ENCODE data around the gene TNFAIP2. TPM values are rescaled to one million over a fixed set of nuclear protein-coding genes. Genes with fewer than 3 reads are reported as not detected.

TNFAIP2 gene
- total and polyA plus RNA-seq, 2 donors (not counting 3 experiments of a cell fraction or from before 2014, with no cell fraction given), result 31.6 to 42.7 TPM

- no peak overlapping the region for H2AFZ ChIP-seq (ENCODE audit: low read depth, low read length)
- ChIA-PET CTCF (interaction anchor here (0.6 to 3.8 kb wide), 4 partner anchors 10 to 69 kb away, joined by 4 to 18 read pairs (median 6); no protein-coding TSS in a partner anchor), POLR2A (interaction anchor here (0.6 kb wide), 1 partner anchor 77 kb away, joined by 5 read pairs; no protein-coding TSS in a partner anchor)
- no peaks in the 10 kb centered on the region for H3K9me3 ChIP-seq (replicated peaks; ENCODE audit: control insufficient read depth, insufficient read depth, low read length)
- no peaks in the 10 kb centered on the region for H3K9me1 ChIP-seq (replicated peaks; ENCODE audit: control insufficient read depth, extremely low read depth, insufficient read depth, low read length)
- no peak overlapping the region for H3K27ac ChIP-seq (ENCODE audit: insufficient read depth, low read depth, low read length)
- intact Hi-C loops (cut with micrococcal nuclease), result no loop called here
- H4K20me1 ChIP-seq (replicated peaks; ENCODE audit: control insufficient read depth, extremely low read depth, insufficient read depth, low read length), result no peaks in the 10 kb centered on the region
- no peaks in the 10 kb centered on the region for H3K79me2 ChIP-seq (ENCODE audit: control insufficient read depth, insufficient read depth, low read length)
- BruUV-seq (replicated peaks), result no TSS peak
- peaks cover 9 to 11% of the 10 kb centered on the region in 2 experiments for H3K27me3 ChIP-seq (ENCODE audit: control insufficient read depth in 2 of 2, insufficient read depth in 2 of 2, low read length in 2 of 2)
- no peak overlapping the region for H3K4me2 ChIP-seq (ENCODE audit: insufficient read depth, low read length)
- dilution Hi-C loops (cut with MboI; ENCODE audit: extremely low pct_ligation_motif_present, low sequenced_read_pairs), result no loop called here
- H3K36me3 ChIP-seq (ENCODE audit: control insufficient read depth in 2 of 2, extremely low read depth in 1 of 2, insufficient read depth in 2 of 2, low read length in 2 of 2), result no peaks in the 10 kb centered on the region
- FAIRE-seq (no peak), DNase-seq (ENCODE audit: low read depth, low spot score) (no peak)
- H3K4me3 ChIP-seq (replicated peaks in 1 of 3; ENCODE audit: insufficient read depth in 1 of 3, low read depth in 1 of 3, low read length in 3 of 3), result no peak overlapping the region
- TF ChIP-seq POLR2AphosphoS5 (IDR thresholded peaks at IDR 0.05; ENCODE audit: insufficient read depth, low read depth, low read length) (no peak), MYC (IDR thresholded peaks at IDR 0.05; ENCODE audit: low read depth, low read length) (no peak), CTCF (IDR thresholded peaks at IDR 0.05; ENCODE audit: extremely low read depth in 1 of 2, insufficient read depth in 1 of 2, low read depth in 1 of 2, low read length in 2 of 2) (no peak), MAX (IDR thresholded peaks at IDR 0.05; ENCODE audit: insufficient read depth, insufficient read length) (no peak), GATA2 (IDR thresholded peaks at IDR 0.05; ENCODE audit: insufficient read depth, insufficient read length, low read depth, low read length) (no peak), EZH2 (IDR thresholded peaks at IDR 0.05; ENCODE audit: borderline replicate concordance, low read depth, low read length, severe bottlenecking) (no peak), FOS (IDR thresholded peaks at IDR 0.05; ENCODE audit: borderline replicate concordance, insufficient read depth, low read length) (no peak), POLR2A (IDR thresholded peaks at IDR 0.05; ENCODE audit: low read depth, low read length) (no peak), JUN (IDR thresholded peaks at IDR 0.05; ENCODE audit: borderline replicate concordance, insufficient read depth, insufficient read length, low read depth) (no peak)
- no peak overlapping the region for H3K9ac ChIP-seq (replicated peaks; ENCODE audit: extremely low read depth, insufficient read depth, low read length)
- H3K4me1 ChIP-seq (ENCODE audit: control insufficient read depth, extremely low read depth, insufficient read depth, low read length), result no peaks in the 10 kb centered on the region
Observed at GRCh38 chr14:103157969-103158368, 34.7 kb downstream of the TNFAIP2 start.
